ENCODE results near the gene FOXP3.

- no peak for TF ChIP-seq REST (IDR thresholded peaks at IDR 0.05; ENCODE audit: low read depth)
- TF ChIP-seq CTCF (IDR thresholded peaks at IDR 0.05 in 2 of 3, conservative IDR thresholded peaks at IDR 0.05 in 1 of 3; ENCODE audit: borderline replicate concordance in 1 of 3, insufficient read depth in 1 of 3, low read depth in 2 of 3, low read length in 2 of 3) = no peak
- no peak for TF ChIP-seq YY1 (IDR thresholded peaks at IDR 0.05; ENCODE audit: extremely low read depth, insufficient replicate concordance, low read depth, low read length)
- TF ChIP-seq POLR2AphosphoS5 (IDR thresholded peaks at IDR 0.05; ENCODE audit: low read depth, low read length) = no peak
- no peak for TF ChIP-seq EZH2phosphoT487 (IDR thresholded peaks at IDR 0.05; ENCODE audit: borderline replicate concordance)
- TF ChIP-seq POLR2A (IDR thresholded peaks at IDR 0.05; ENCODE audit: borderline replicate concordance, extremely low read depth, insufficient read depth, insufficient read length) = no peak
- TF ChIP-seq ELF1 (IDR thresholded peaks at IDR 0.05; ENCODE audit: borderline replicate concordance, low read depth) = no peak
- no peak for TF ChIP-seq JUND (IDR thresholded peaks at IDR 0.05)
- TF ChIP-seq MAX (IDR thresholded peaks at IDR 0.05) = no peak
- no peak for TF ChIP-seq RAD21 (IDR thresholded peaks at IDR 0.05; ENCODE audit: low read depth)
- no peak for TF ChIP-seq SIN3A (IDR thresholded peaks at IDR 0.05; ENCODE audit: low read depth)
- no peak for TF ChIP-seq CBX3 (IDR thresholded peaks at IDR 0.05; ENCODE audit: low read depth)
These were observed 37.6 kb downstream of the FOXP3 start for GRCh38 chrX:49226946-49227345.

Data from HCT116 (cell line).